ENCODE measurements around the gene ZNF653. TPM values are rescaled to one million over a fixed set of nuclear protein-coding genes. Genes with fewer than 3 reads are reported as not detected.
"Not testable (repeated sequence)": the region's sequence is repeated elsewhere in the genome, so short reads cannot be mapped to it uniquely, and the experiment has no call there.

Gene ZNF653
- total RNA-seq, 2 experiments from 2014 or later = 12.9 to 13.1 TPM

DNA sequence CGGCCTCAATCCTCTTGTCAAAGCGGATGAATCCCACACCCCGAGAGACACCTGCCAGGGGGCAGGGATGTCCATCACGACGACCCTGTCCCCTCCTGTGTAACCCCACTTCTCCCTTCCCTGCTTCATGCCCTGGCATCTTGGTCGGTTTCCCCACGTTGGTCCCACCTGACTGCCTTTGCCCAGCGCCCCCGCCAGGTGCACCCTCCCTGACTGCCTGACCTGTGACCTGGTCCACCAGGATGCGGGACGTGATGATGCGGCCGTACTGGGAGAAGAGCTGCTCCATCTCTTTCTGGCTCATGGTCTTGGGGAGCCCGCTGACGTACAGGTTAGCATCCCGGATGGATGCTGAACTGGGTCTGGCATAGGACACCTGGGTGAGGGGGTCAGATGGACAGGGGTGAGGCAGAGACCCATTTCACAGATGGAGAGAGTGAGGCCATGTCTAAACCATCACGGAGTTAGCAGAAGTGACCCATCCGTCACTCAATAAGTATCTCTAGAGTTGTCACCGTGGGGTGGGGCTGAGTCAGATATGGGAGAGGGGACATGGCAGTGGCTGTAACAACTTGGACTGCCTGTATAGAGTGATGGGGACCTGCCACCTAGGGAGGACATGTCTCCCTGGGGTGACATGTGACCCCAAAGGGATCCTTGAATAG lies 47.3 kb downstream of the ZNF653 start:
- Mint-ChIP-seq H3K4me1 (no peaks in the 10 kb centered on the region), H3K36me3 (no peaks in the 10 kb centered on the region), H3K4me3 (no peak overlapping the region), H3K27me3 (peaks cover 21% of the 10 kb centered on the region), H3K9me3 (no peaks in the 10 kb centered on the region), H3K27ac (no peak overlapping the region)
- DNase-seq = no peak

DNA sequence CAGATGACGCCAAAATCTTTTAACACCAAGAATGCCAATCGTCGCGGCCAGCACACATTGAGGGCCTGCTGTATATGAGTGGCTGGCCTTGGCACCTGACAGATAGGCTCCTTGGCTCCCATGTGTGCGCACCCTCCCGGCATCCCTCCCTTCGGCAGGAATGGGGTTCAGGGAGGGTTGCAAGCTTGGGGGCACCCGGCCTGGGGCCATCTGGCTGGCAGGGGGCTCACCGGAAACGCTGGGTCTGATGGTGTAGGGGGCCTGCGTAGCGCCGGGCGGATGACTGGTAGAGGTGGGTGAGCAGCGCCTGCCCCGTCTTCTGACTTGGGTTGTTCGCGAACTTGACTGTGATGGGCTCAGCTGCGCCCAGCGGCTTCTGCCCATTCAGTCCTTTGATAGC lies 47.8 kb downstream of the ZNF653 start:
- H3K27me3 Mint-ChIP-seq = peaks cover 23% of the 10 kb centered on the region
- DNase-seq = no peak
- H3K4me3 Mint-ChIP-seq = no peak overlapping the region
- H3K36me3 Mint-ChIP-seq = no peaks in the 10 kb centered on the region
- H3K9me3 Mint-ChIP-seq = no peaks in the 10 kb centered on the region
- H3K4me1 Mint-ChIP-seq = no peaks in the 10 kb centered on the region
- no peak overlapping the region for H3K27ac Mint-ChIP-seq

DNA sequence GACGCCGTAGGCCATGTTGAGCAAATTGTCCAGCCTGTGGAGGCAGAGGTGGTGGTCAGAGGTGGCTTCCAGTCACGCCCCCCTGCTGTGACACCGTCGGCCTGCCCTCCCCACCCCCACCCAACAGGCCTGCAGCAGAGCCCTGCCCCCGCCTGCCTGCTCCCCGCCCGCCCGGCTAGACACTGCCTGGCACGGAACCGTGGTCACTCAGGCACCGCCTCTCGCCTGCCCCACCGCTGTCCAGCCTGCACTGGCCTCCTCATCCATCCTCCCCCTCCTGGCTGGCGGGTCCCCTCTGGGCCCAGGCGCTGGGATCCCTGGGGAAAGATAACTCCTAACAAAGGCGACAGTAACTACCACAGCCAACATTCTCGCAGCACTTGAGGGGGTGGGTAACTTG lies 48.5 kb downstream of the ZNF653 start:
- no peak overlapping the region for H3K4me3 Mint-ChIP-seq
- no peaks in the 10 kb centered on the region for H3K36me3 Mint-ChIP-seq
- H3K27ac Mint-ChIP-seq = no peak overlapping the region
- no peaks in the 10 kb centered on the region for H3K4me1 Mint-ChIP-seq
- peaks cover 23% of the 10 kb centered on the region for H3K27me3 Mint-ChIP-seq
- no peak for DNase-seq
- no peaks in the 10 kb centered on the region for H3K9me3 Mint-ChIP-seq

DNA sequence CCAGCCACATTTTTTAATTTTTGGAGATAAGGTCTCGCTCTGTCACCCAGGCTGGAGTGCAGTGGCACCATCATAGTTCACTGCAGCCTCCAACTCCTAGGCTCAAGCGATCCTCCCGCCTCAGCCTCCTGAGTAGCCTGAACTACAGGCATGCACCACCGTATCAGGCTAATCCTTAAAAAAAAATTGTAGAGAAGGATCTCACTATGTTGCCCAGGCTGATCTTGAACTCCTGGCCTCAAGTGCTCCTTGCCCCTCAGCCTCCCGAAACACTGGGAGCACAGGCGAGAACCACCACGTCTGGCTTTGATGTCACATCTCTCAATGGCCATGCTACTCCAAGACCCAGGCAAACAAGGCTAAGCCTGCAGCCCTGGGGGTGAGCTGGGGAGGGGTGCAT lies 49.0 kb downstream of the ZNF653 start:
- Mint-ChIP-seq H3K36me3 (no peaks in the 10 kb centered on the region), H3K27ac (no peak overlapping the region), H3K4me1 (no peaks in the 10 kb centered on the region), H3K27me3 (peaks cover 23% of the 10 kb centered on the region), H3K4me3 (no peak overlapping the region), H3K9me3 (no peaks in the 10 kb centered on the region)
- DNase-seq = no peak

DNA sequence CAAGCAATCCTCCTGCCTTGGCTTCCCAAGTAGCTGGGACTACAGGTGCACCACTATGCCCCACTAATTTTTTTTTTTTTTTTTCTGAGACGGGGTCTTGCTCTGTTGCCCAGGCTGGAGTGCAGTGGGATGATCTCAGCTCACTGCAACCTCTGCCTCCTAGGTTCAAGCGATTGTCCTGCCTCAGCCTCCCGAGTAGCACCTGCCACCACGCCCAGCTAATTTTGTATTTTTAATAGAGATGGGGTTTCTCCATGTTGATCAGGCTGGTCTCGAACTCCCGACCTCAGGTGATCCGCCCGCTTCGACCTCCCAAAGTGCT lies 50.4 kb downstream of the ZNF653 start:
- H3K36me3 Mint-ChIP-seq, H3K4me3 Mint-ChIP-seq, H3K4me1 Mint-ChIP-seq, H3K27ac Mint-ChIP-seq, DNase-seq, H3K9me3 Mint-ChIP-seq: not testable (repeated sequence)
- peaks cover 18% of the 10 kb centered on the region for H3K27me3 Mint-ChIP-seq

DNA sequence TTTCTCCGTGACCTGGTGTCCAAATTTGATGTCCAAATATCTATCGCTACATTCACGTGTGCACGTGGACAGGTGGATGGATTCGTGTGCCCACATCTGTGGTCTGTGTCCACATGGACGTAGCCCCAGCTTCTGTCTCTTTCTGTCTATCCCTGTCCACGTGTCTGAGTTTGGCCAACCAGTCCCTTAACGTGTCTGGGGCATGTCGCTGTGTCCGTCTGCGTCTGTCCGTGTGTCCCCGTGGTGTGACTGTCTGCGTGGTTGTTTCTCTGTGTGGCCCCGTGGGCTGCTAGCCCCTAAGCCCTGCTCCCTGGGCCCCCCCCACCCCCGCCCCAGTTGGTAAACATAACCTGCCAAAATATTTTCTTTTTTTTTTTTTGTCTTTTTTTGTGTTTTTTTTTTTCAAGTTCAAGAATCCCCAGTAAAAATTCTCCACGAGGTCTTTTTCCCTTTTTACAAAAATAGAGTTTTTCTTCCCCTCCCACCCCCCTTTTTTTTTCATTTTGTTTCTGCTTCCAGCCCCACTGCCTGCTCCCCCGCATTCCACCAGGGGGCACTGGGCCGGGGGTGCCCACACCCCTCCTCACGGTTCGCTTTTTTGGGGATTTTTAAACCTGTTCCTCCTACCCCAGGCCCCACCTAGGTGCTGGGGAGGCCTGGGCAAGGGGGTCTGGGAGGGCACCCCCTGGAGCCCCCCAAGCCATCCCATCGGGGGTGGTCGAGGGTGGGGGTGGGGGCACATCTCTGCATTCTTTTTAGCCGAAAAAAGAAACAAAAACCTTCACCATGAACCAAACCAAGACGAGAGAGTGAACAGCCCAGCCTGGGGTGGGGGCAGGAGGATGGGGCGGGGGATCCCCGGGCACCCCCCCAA lies 51.9 kb downstream of the ZNF653 start:
- H3K4me1 Mint-ChIP-seq = no peaks in the 10 kb centered on the region
- H3K27me3 Mint-ChIP-seq = peaks cover 14% of the 10 kb centered on the region
- no peak for DNase-seq
- H3K4me3 Mint-ChIP-seq = no peak overlapping the region
- H3K9me3 Mint-ChIP-seq = no peaks in the 10 kb centered on the region
- peaks cover 2% of the 10 kb centered on the region for H3K36me3 Mint-ChIP-seq
- no peak overlapping the region for H3K27ac Mint-ChIP-seq

DNA sequence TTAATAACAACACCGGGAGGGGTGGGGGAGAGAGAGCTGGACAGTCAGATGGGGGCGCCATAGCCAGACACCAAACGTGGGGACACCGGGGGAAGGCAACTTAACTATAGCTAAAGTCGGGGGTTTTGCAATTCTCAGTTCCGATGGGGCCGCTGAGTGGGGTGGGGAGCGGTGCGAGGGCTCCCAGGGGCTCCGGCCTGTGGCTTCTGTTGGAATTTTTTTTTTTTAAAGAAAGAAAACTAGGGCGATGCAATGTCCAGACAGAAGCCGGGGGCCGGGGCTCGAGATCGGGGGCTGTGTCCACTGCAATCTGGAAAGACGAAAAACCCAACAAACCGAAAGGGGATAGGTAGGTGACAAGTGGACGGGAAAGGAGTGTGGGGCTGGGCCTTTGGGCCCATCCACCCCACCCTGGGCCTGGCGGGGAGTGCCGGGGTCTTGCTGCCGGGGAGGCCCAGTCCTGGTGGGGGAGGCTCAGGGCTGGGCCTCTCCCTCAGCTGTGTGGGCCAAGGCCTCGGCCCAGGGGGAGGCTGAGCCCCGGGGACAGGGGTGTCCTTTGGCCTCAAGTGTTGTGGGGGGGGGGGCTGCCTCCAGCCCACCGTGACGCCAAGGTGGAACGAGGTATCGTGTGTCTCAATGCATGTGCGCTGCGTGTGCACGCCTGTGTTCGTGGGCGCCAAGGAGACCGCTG lies 52.9 kb downstream of the ZNF653 start:
- Mint-ChIP-seq H3K27me3 (peaks cover 7% of the 10 kb centered on the region), H3K4me1 (no peaks in the 10 kb centered on the region), H3K9me3 (no peaks in the 10 kb centered on the region), H3K4me3 (no peak overlapping the region), H3K36me3 (peaks cover 2% of the 10 kb centered on the region), H3K27ac (no peak overlapping the region)
- no peak for DNase-seq

DNA sequence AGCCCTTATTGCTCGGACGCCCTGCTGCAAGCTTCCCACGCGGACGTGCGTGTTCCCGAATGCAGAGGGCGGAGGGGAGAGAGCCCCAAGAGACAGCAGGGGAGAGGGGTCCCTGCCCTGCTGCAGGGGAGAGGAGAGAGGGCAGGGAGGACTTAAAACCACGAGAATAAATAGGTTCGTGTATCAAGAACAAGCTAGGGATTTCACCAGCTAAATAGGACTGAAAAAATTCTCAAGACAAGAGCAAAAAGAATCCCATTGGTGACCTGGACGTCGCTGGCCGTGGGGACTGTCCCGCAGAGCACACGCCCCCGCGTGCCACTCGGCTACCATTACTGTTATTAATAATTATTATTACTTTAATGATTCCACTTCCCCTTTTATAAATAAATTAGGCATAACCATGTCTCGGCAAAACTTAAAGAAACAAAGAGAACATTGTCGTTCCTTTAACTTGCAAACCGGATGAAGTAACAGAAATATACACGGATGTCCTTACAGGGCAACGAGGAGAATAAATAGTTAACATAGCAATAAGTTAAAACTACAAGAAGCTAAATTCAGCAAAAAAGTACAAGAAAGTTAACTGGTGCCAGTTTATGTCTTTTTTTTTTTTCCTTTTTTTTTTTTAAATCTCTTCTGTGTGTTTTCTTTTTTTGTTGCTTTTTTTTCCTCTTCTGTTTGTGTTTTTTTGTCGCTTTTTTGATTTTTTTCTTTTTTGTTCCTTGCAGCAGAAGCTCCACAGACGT lies 53.6 kb downstream of the ZNF653 start:
- H3K36me3 Mint-ChIP-seq = peaks cover 2% of the 10 kb centered on the region
- H3K27ac Mint-ChIP-seq = no peak overlapping the region
- peaks cover 7% of the 10 kb centered on the region for H3K27me3 Mint-ChIP-seq
- no peak for DNase-seq
- no peak overlapping the region for H3K4me3 Mint-ChIP-seq
- H3K9me3 Mint-ChIP-seq = no peaks in the 10 kb centered on the region
- H3K4me1 Mint-ChIP-seq = no peaks in the 10 kb centered on the region

DNA sequence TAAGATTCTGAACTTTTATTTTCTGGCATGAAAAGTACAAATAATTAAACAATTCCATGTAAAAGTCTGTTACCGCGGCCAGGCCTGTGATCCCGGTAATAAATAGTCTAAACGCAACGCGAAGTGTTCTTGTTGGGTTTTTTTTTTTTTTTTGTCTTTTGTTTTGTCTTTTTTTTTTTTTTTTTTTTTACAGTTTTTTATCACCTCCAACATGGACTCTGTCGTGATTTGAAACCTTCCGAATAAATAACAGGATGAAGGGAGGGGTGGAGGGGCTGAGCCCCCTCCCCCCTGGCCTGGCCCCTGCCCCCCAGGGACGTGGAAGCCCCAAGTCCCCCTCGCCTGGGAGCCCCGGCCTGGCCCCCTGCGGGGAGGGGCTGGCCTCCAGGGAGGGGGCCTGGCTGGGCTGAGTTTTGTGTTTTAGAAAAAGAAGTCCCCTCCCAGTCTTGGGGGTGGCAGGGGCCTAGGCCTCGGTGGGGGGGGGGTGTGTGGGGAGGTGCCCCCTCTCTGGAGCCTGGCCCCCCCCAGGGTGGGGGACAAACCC lies 54.2 kb downstream of the ZNF653 start:
- H3K36me3 Mint-ChIP-seq = peaks cover 4% of the 10 kb centered on the region
- no peaks in the 10 kb centered on the region for H3K4me1 Mint-ChIP-seq
- peaks cover 7% of the 10 kb centered on the region for H3K27me3 Mint-ChIP-seq
- no peak for DNase-seq
- no peaks in the 10 kb centered on the region for H3K9me3 Mint-ChIP-seq
- no peak overlapping the region for H3K4me3 Mint-ChIP-seq
- H3K27ac Mint-ChIP-seq = no peak overlapping the region

DNA sequence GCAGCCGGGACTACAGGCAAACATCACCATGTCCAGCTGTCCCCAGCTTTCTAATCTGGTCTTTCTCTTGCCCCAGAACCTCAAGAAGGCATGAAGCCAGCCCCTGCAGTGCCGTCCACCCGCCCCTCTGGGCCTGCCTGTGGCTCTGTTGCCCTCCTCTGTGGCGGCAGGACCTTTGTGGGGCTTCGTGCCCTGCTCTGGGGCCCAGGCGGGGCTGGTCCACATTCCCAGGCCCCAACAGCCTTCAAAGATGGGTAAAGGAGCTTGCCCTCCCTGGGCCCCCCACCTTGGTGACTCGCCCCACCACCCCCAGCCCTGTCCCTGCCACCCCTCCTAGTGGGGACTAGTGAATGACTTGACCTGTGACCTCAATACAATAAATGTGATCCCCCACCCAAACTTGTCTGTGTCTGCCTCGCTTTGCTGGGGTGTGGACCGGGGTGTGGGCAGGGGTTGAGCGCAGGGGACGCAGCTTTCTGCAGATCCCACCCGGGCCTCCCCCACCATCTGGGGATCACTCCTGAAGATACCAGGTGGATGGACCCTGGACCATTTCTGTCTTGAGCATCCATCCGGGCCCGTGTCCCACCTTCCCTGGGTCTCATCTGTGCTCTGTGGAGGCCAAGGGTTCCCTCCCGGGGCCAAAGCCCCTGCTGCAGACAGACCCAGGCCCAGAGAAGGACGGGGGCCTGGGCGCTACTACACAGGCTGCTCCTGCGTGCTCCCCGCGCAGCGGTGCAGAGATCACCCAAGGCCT lies 54.9 kb downstream of the ZNF653 start:
- no peaks in the 10 kb centered on the region for H3K9me3 Mint-ChIP-seq
- no peak for DNase-seq
- H3K36me3 Mint-ChIP-seq = peaks cover 4% of the 10 kb centered on the region
- no peak overlapping the region for H3K27ac Mint-ChIP-seq
- no peak overlapping the region for H3K4me3 Mint-ChIP-seq
- H3K27me3 Mint-ChIP-seq = peaks cover 7% of the 10 kb centered on the region
- no peaks in the 10 kb centered on the region for H3K4me1 Mint-ChIP-seq

DNA sequence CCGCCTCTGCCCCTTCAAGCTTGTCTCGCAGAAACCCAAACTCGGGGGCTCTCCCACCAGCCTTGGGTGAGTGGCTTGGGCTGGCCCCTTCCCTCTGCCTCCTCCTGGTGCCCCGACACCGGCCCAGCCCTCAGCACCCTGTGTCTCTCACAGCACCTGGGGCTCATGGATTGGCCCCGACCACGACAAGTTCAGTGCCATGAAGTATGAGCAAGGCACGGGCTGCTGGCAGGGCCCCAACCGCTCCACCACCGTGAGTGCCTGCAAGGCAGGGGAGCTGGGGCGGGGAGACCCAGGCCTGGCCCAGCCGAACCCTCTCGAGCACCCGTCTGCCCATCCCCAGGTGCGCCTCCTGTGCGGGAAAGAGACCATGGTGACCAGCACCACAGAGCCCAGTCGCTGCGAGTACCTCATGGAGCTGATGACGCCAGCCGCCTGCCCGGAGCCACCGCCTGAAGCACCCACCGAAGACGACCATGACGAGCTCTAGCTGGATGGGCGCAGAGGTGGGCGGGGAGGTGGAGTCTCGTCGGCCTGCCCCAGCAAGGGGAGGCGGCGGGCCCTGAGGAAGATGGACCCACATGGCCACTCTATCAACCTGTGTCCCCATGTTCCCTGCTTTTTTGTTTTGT lies 56.6 kb downstream of the ZNF653 start:
- H3K27me3 Mint-ChIP-seq = peaks cover 4% of the 10 kb centered on the region
- no peaks in the 10 kb centered on the region for H3K9me3 Mint-ChIP-seq
- no peak overlapping the region for H3K4me3 Mint-ChIP-seq
- DNase-seq = no peak
- H3K36me3 Mint-ChIP-seq = peaks cover 4% of the 10 kb centered on the region
- H3K4me1 Mint-ChIP-seq = no peaks in the 10 kb centered on the region
- peak overlapping the region; percentile 38 for H3K27ac Mint-ChIP-seq

DNA sequence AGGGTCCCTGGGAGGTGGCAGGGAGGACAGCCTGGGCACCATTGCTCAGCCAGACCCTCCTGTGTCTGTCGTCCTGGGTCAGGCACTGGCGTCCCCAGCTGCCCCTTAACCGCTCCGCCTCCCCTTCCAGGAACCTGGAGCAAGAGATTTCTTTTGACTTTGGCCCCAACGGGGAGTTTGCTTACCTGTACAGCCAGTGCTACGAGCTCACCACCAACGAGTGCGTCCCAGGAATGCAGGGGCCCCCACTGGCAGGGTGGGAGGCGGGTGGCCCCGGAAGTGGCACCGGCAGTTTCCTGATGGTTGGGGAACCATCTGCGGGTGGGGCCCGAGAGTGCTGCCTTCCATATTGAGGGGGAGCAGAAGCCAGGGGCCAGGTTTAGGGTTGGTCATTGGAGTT lies 57.2 kb downstream of the ZNF653 start:
- Mint-ChIP-seq H3K4me3 (no peak overlapping the region), H3K27me3 (peaks cover 2% of the 10 kb centered on the region), H3K36me3 (peaks cover 4% of the 10 kb centered on the region), H3K9me3 (no peaks in the 10 kb centered on the region), H3K4me1 (no peaks in the 10 kb centered on the region), H3K27ac (no peak overlapping the region)
- no peak for DNase-seq

DNA sequence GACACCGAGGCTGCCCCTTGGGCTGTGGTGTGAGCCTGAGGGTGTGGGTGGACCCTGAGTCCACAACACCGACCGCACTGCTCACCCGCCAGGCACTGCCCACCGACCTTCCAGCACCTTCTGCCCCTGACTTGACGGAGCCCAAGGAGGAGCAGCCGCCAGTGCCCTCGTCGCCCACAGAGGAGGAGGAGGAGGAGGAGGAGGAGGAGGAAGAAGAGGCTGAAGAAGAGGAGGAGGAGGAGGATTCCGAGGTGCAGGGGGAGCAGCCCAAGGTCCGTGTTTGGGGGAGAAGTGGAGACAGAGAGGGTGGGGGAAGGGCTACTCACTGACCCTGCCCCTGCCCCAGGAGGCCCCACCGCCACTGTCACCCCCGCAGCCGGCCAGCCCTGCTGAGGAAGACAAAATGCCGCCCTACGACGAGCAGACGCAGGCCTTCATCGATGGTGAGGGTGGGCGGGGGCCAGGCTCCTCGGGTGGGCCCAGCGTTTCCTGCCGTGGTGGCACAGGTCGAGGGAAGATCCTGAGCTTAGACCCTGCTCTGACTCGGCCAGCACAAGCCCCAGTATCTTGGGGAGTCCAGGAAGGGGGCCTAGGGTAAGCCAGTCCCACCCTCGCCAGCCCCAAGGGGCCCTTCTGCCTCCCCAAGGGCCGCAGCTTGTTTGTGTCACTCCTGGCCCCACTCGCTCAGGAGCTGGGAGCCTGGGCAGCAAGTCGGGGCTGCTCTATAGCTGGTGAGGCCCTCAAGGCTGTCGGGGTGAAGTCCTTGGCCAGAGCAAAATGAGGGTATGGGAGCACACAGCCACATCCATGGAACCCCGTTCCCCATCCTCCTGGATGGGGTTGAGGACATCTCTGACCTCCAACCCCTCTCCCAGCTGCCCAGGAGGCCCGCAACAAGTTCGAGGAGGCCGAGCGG lies 58.0 kb downstream of the ZNF653 start:
- no peak overlapping the region for H3K4me3 Mint-ChIP-seq

More for the DNA sequence above, 58.0 kb downstream of the ZNF653 start:
- Mint-ChIP-seq H3K27me3 (no peaks in the 10 kb centered on the region), H3K36me3 (peaks cover 4% of the 10 kb centered on the region), H3K9me3 (no peaks in the 10 kb centered on the region), H3K4me1 (no peaks in the 10 kb centered on the region), H3K27ac (no peak overlapping the region)
- no peak for DNase-seq

Data from activated naive CD8-positive, alpha-beta T cell treated with anti-CD3 and anti-CD28 coated beads for 36 hours (primary cell).